ENCODE data around the gene TBX4. TPM values are rescaled to one million over a fixed set of nuclear protein-coding genes. Genes with fewer than 3 reads are reported as not detected.

Gene TBX4
- total and polyA plus RNA-seq, 2 of the 13 experiments (the other 11 are each of a cell fraction or from before 2014, with no cell fraction given): 0.11 to 1.1 TPM

DNA sequence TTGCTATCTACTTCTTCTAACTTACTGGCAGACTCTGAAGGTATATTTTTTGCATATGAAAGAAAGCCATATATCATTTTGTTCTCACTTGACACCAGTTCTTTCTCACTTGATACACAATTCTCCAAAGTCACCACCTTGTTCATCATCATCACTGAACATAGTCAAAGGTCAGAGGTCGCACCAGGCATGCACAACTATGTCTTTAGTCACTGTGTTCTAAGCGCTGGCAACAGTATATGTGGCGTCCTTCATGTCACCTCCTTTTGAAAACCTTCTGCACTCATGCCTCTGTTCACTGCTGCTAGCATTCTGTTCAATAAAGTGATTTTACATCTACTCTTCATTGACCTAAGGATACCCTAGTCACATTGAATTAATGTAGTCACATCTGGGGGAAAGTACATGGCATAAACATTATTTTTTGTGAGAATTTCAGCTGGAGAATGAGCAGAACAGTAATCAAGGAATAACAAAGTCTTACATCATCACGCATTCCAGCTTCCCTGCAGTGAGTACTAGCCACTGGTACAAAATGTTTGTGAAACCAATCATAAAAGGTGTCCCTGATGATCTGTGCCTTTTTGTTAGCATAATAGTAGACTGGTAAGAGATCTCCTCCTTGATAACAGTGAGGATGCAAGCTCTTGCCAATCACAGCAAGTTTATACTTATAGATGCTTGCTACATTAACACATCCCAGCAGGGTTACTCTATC, 20.5 kb upstream of the TBX4 start (continued):
- TF ChIP-seq BORCS8-MEF2B (CRISPR knock-in tag; IDR thresholded peaks at IDR 0.05): no peak
- no peak for TF ChIP-seq MEIS2 (CRISPR knock-in tag; IDR thresholded peaks at IDR 0.05)
- TF ChIP-seq ZNF430 (CRISPR knock-in tag; IDR thresholded peaks at IDR 0.05): no peak
- no peak for TF ChIP-seq ZBTB1 (CRISPR knock-in tag; IDR thresholded peaks at IDR 0.05; ENCODE audit: borderline replicate concordance)
- no peak for TF ChIP-seq ZNF251 (CRISPR knock-in tag; IDR thresholded peaks at IDR 0.05)

DNA sequence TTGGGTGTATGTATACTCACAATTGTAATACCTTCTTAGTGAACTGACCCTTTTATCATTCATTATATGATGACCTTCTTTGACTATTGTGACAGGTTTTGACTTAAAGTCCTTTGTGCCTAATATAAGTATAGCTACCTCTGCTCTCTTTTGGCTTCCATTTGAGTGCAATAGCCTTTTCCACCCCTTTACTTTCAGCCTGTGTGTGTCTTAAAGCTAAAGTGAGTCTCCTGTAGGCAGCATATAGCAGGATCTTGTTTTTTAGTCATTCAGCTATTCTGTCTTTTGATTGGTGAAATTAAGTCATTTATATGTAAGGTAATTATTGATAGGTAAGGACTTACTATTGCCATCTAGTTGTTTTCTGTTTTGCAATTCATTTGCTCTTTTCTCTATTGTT, 15.9 kb upstream of the TBX4 start:
- DNase-seq (ENCODE audit: low spot score): no peak
- Histone ChIP-seq H3K4me3 (replicated peaks in 1 of 3; ENCODE audit: insufficient read depth in 1 of 3, low read depth in 2 of 3, low read length in 3 of 3) (no peak overlapping the region), H3K79me2 (ENCODE audit: insufficient read depth, low read length) (no peaks in the 10 kb centered on the region), H3K27ac (ENCODE audit: extremely low read length, insufficient read depth, low read length) (no peak overlapping the region), H3K27me3 (ENCODE audit: control insufficient read depth in 1 of 2, insufficient read depth in 2 of 2, low read length in 2 of 2) (no peaks in the 10 kb centered on the region), H3K9ac (ENCODE audit: insufficient read depth, low read depth, low read length) (no peak overlapping the region), H3K4me1 (ENCODE audit: insufficient read depth, low read length) (peaks cover 10% of the 10 kb centered on the region), H3K36me3 (replicated peaks in 1 of 2; ENCODE audit: control insufficient read depth in 1 of 2, insufficient read depth in 2 of 2, low read length in 2 of 2) (no peaks in the 10 kb centered on the region), H3K4me2 (ENCODE audit: low read depth, low read length) (no peak overlapping the region), H3K9me3 (ENCODE audit: low read length) (peaks cover 23% of the 10 kb centered on the region; the same call in 1 of the 2 replicates), H2AFZ (ENCODE audit: low read length) (no peak overlapping the region), H4K20me1 (ENCODE audit: insufficient read depth, low read length) (no peaks in the 10 kb centered on the region)
- POLR2A ChIA-PET: no interaction called here
- ATAC-seq: no peak
- CTCF ChIA-PET (ENCODE audit: low intra/inter-chr PET ratio, low total read pairs): no interaction called here
- BruUV-seq (replicated peaks): no TSS peak
- TF ChIP-seq ZNF841 (CRISPR knock-in tag; IDR thresholded peaks at IDR 0.05; ENCODE audit: borderline replicate concordance) (no peak), ZNF557 (CRISPR knock-in tag; IDR thresholded peaks at IDR 0.05) (no peak), NFKB2 (CRISPR knock-in tag; IDR thresholded peaks at IDR 0.05; ENCODE audit: borderline replicate concordance) (no peak)
- intact Hi-C loops (cut with micrococcal nuclease; ENCODE audit: unreplicated experiment): no loop called here
- no peak for FAIRE-seq
- in situ Hi-C loops (cut with HindIII; ENCODE audit: extremely low pct_ligation_motif_present, low pct_unique_long_range_greater_than_20kb): no loop called here

All from HepG2 (cell line).